Measurements from ENCODE around the gene CRADD.

The CRADD gene

DNA sequence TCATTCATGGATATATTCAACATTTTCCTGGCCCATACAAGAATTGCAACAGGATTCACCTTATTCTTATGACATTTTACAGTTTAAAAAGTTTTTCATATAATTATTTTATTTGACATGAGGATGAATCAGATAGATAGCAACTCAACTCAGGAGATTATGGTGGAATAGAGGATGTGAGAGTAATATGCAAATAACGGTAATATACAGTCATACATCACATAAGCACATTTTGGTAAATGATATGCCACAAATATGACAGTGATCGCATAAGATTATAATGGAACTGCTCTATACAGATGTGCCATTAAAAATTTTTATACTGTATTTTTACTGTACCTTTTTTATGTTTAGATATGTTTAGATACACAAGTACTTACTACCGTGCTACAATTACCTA lies 24.1 kb upstream of the CRADD start:
- no peaks in the 10 kb centered on the region for H3K36me3 ChIP-seq (ENCODE audit: insufficient read depth, low read length)
- H3K4me3 ChIP-seq (ENCODE audit: low read length), result no peak overlapping the region
- no peaks in the 10 kb centered on the region for H3K27me3 ChIP-seq (ENCODE audit: insufficient read depth, low read length)
- WGBS, result no CpG with 5 or more reads among the region's 3 CpGs
- H3K9ac ChIP-seq (ENCODE audit: low read depth, low read length), result no peak overlapping the region
- no peaks in the 10 kb centered on the region for H3K9me3 ChIP-seq (ENCODE audit: insufficient read depth, low read depth, low read length)
- H3K4me1 ChIP-seq (ENCODE audit: insufficient read depth, low read length), result no peaks in the 10 kb centered on the region
- H3K27ac ChIP-seq (ENCODE audit: low read depth, low read length), result no peak overlapping the region

GRCh38 chr12:93653712-93654111 lies 23.5 kb upstream of the CRADD start:
- H3K27me3 ChIP-seq (ENCODE audit: insufficient read depth, low read length), result no peaks in the 10 kb centered on the region
- 78% methylated on average over 3 of the region's 3 CpGs for WGBS
- H3K4me3 ChIP-seq (ENCODE audit: low read length), result no peak overlapping the region

GRCh38 chr12:93654421-93654820 lies 22.8 kb upstream of the CRADD start:
- 96% methylated on average over 2 of the region's 2 CpGs for WGBS
- Histone ChIP-seq H3K36me3 (ENCODE audit: insufficient read depth, low read length) (no peaks in the 10 kb centered on the region), H3K9ac (ENCODE audit: low read depth, low read length) (no peak overlapping the region), H3K9me3 (ENCODE audit: insufficient read depth, low read depth, low read length) (no peaks in the 10 kb centered on the region), H3K27me3 (ENCODE audit: insufficient read depth, low read length) (no peaks in the 10 kb centered on the region), H3K4me1 (ENCODE audit: insufficient read depth, low read length) (no peaks in the 10 kb centered on the region), H3K27ac (ENCODE audit: low read depth, low read length) (no peak overlapping the region), H3K4me3 (ENCODE audit: low read length) (no peak overlapping the region)

More at GRCh38 chr12:93653712-93654111, 23.5 kb upstream of the CRADD start:
- Histone ChIP-seq H3K4me1 (ENCODE audit: insufficient read depth, low read length) (no peaks in the 10 kb centered on the region), H3K9me3 (ENCODE audit: insufficient read depth, low read depth, low read length) (no peaks in the 10 kb centered on the region), H3K27ac (ENCODE audit: low read depth, low read length) (no peak overlapping the region), H3K9ac (ENCODE audit: low read depth, low read length) (no peak overlapping the region), H3K36me3 (ENCODE audit: insufficient read depth, low read length) (no peaks in the 10 kb centered on the region)

- Histone ChIP-seq H3K9ac (ENCODE audit: low read depth, low read length) (no peak overlapping the region), H3K9me3 (ENCODE audit: insufficient read depth, low read depth, low read length) (no peaks in the 10 kb centered on the region), H3K4me3 (ENCODE audit: low read length) (no peak overlapping the region), H3K27ac (ENCODE audit: low read depth, low read length) (no peak overlapping the region), H3K27me3 (ENCODE audit: insufficient read depth, low read length) (no peaks in the 10 kb centered on the region), H3K36me3 (ENCODE audit: insufficient read depth, low read length) (no peaks in the 10 kb centered on the region), H3K4me1 (ENCODE audit: insufficient read depth, low read length) (no peaks in the 10 kb centered on the region)
- WGBS, result 100% methylated on average over 2 of the region's 2 CpGs
These were observed 20.1 kb upstream of the CRADD start for GRCh38 chr12:93657071-93657470.

- WGBS, result 83% methylated on average over 3 of the region's 3 CpGs
These were observed 16.2 kb upstream of the CRADD start for GRCh38 chr12:93661021-93661420.

DNA sequence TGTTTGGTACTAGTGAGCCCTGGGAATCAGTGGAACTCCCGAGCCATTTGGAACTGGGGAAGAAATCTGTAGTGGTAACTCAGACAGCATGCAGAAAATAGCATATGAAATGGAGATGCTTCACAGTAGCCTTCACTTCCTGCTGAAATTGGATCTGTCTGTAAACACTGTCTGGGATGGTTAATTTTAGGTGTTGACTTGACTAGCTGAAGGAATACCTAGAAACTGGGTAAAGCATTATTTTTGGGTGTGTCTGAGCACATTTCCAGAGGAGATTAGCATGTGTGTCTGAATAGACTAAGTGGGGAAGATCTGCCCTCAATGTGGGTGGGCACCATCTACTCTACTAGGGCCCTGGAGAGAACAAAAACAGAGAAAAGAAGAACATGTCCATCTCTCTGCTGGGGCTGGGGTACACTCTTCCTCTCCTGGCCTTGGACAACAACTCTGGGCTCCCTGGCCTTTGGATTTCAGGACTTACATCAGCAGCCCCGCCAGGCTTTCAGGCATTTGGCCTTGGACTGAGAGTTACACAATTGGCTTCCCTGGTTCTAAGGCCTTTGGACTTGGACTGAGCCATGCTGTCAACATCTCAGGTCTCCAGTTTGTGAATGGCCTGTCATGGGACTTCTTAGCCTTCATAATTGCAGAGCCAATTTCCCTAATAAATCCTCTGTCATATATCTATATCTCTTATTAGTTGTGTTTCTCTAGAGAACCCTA lies 14.0 kb upstream of the CRADD start:
- H3K9ac ChIP-seq (ENCODE audit: low read depth, low read length), result no peak overlapping the region
- 93% methylated on average over 2 of the region's 2 CpGs for WGBS
- no peaks in the 10 kb centered on the region for H3K9me3 ChIP-seq (ENCODE audit: insufficient read depth, low read depth, low read length)
- H3K4me3 ChIP-seq (ENCODE audit: low read length), result no peak overlapping the region
- no peaks in the 10 kb centered on the region for H3K27me3 ChIP-seq (ENCODE audit: insufficient read depth, low read length)
- H3K36me3 ChIP-seq (ENCODE audit: insufficient read depth, low read length), result no peaks in the 10 kb centered on the region
- no peak overlapping the region for H3K27ac ChIP-seq (ENCODE audit: low read depth, low read length)
- no peaks in the 10 kb centered on the region for H3K4me1 ChIP-seq (ENCODE audit: insufficient read depth, low read length)

More at GRCh38 chr12:93661021-93661420, 16.2 kb upstream of the CRADD start:
- no peak overlapping the region for H3K9ac ChIP-seq (ENCODE audit: low read depth, low read length)
- no peaks in the 10 kb centered on the region for H3K27me3 ChIP-seq (ENCODE audit: insufficient read depth, low read length)
- no peak overlapping the region for H3K27ac ChIP-seq (ENCODE audit: low read depth, low read length)
- H3K4me1 ChIP-seq (ENCODE audit: insufficient read depth, low read length), result no peaks in the 10 kb centered on the region
- no peak overlapping the region for H3K4me3 ChIP-seq (ENCODE audit: low read length)
- H3K36me3 ChIP-seq (ENCODE audit: insufficient read depth, low read length), result no peaks in the 10 kb centered on the region
- H3K9me3 ChIP-seq (ENCODE audit: insufficient read depth, low read depth, low read length), result no peaks in the 10 kb centered on the region

DNA sequence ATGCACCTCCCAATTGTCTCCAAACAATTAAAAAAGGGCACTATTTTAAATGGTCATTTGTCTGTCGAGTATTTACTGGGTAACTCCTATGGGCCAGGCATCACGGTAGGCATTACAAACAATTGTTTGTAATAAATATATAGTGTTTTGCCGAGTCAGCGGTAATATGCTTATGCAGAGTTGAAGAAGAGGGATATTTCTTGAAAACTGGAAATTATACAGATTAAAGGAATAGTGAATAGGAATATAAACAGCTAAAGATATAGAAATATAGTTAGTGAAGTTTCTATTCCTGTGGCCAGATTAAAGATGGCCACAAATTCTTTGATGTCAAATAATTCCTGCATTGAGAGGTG lies 13.5 kb upstream of the CRADD start:
- 0 out of 2 replicates have a peak, but pooled peaks cover under 1% of the 10 kb centered on the region for H3K9me3 ChIP-seq (ENCODE audit: insufficient read depth, low read depth, low read length)
- no peak overlapping the region for H3K4me3 ChIP-seq (ENCODE audit: low read length)
- H3K36me3 ChIP-seq (ENCODE audit: insufficient read depth, low read length), result no peaks in the 10 kb centered on the region
- WGBS, result 91% methylated on average over 4 of the region's 4 CpGs
- no peak overlapping the region for H3K9ac ChIP-seq (ENCODE audit: low read depth, low read length)
- no peaks in the 10 kb centered on the region for H3K27me3 ChIP-seq (ENCODE audit: insufficient read depth, low read length)
- no peaks in the 10 kb centered on the region for H3K4me1 ChIP-seq (ENCODE audit: insufficient read depth, low read length)
- no peak overlapping the region for H3K27ac ChIP-seq (ENCODE audit: low read depth, low read length)

GRCh38 chr12:93664573-93665138 lies 12.5 kb upstream of the CRADD start:
- no peak overlapping the region for H3K4me3 ChIP-seq (ENCODE audit: low read length)
- no peaks in the 10 kb centered on the region for H3K4me1 ChIP-seq (ENCODE audit: insufficient read depth, low read length)
- H3K9me3 ChIP-seq (ENCODE audit: insufficient read depth, low read depth, low read length), result 0 out of 2 replicates have a peak, but pooled peaks cover 10% of the 10 kb centered on the region
- no peak overlapping the region for H3K27ac ChIP-seq (ENCODE audit: low read depth, low read length)
- H3K36me3 ChIP-seq (ENCODE audit: insufficient read depth, low read length), result no peaks in the 10 kb centered on the region
- no peak overlapping the region for H3K9ac ChIP-seq (ENCODE audit: low read depth, low read length)
- WGBS, result 89% methylated on average over 2 of the region's 2 CpGs
- no peaks in the 10 kb centered on the region for H3K27me3 ChIP-seq (ENCODE audit: insufficient read depth, low read length)

DNA sequence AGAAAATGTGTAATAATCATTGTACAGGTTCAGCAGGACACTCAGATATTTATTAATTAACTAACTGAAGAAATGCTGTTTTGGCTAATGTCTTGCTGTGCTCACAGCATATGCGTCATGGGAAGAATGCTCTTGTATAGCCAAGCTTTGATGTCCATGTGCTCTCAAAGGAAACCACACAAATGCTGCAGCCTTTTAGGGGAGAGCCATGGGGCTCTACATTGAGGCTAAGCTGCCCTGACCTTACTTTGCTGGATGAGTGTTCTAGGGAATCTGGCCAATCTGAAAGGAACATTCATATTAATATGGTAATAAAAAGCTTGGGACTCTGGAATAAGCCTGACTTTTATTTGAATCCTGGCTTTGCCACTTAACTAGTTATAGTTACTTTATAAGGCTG lies 9.5 kb upstream of the CRADD start:
- Histone ChIP-seq H3K9me3 (ENCODE audit: insufficient read depth, low read depth, low read length) (0 out of 2 replicates have a peak, but pooled peaks cover 13% of the 10 kb centered on the region), H3K4me3 (ENCODE audit: low read length) (no peak overlapping the region), H3K27me3 (ENCODE audit: insufficient read depth, low read length) (no peaks in the 10 kb centered on the region), H3K9ac (ENCODE audit: low read depth, low read length) (no peak overlapping the region), H3K27ac (ENCODE audit: low read depth, low read length) (no peak overlapping the region), H3K36me3 (ENCODE audit: insufficient read depth, low read length) (no peaks in the 10 kb centered on the region), H3K4me1 (ENCODE audit: insufficient read depth, low read length) (no peaks in the 10 kb centered on the region)
- WGBS, result 98% methylated on average over 1 of the region's 1 CpG

DNA sequence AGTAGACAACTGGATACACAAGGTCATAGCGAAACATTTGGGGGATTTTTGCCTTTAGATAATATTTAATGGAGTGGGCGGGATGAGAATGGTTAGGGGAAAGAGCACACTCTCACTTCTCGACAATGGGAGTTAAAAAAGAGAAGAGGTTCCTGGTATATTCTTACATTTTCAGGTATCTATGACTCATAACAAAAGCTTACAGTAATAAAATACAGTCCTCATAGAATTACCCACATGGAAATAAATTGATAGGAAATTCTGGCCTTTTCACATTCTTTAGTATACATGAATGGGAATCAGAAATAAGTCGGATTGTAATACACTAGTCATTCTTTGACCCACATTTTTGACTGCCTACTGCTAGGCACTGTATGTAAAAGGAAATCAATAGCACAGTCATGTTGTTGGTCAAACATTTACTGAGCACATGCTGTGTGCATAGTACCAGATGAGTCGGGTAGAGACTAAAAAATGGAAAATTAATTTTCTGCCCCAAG lies 8.2 kb upstream of the CRADD start:
- 98% methylated on average over 5 of the region's 5 CpGs for WGBS
- H3K27me3 ChIP-seq (ENCODE audit: insufficient read depth, low read length), result no peaks in the 10 kb centered on the region
- H3K4me3 ChIP-seq (ENCODE audit: low read length), result no peak overlapping the region
- no peaks in the 10 kb centered on the region for H3K4me1 ChIP-seq (ENCODE audit: insufficient read depth, low read length)
- no peak overlapping the region for H3K9ac ChIP-seq (ENCODE audit: low read depth, low read length)
- no peak overlapping the region for H3K27ac ChIP-seq (ENCODE audit: low read depth, low read length)
- no peaks in the 10 kb centered on the region for H3K36me3 ChIP-seq (ENCODE audit: insufficient read depth, low read length)
- H3K9me3 ChIP-seq (ENCODE audit: insufficient read depth, low read depth, low read length), result 0 out of 2 replicates have a peak, but pooled peaks cover 13% of the 10 kb centered on the region

GRCh38 chr12:93669452-93669851 lies 7.7 kb upstream of the CRADD start:
- Histone ChIP-seq H3K27me3 (ENCODE audit: insufficient read depth, low read length) (no peaks in the 10 kb centered on the region), H3K9me3 (ENCODE audit: insufficient read depth, low read depth, low read length) (0 out of 2 replicates have a peak, but pooled peaks cover 13% of the 10 kb centered on the region), H3K9ac (ENCODE audit: low read depth, low read length) (no peak overlapping the region), H3K36me3 (ENCODE audit: insufficient read depth, low read length) (no peaks in the 10 kb centered on the region), H3K27ac (ENCODE audit: low read depth, low read length) (no peak overlapping the region), H3K4me1 (ENCODE audit: insufficient read depth, low read length) (no peaks in the 10 kb centered on the region), H3K4me3 (ENCODE audit: low read length) (no peak overlapping the region)
- 95% methylated on average over 3 of the region's 3 CpGs for WGBS
